ENCODE results near the gene NONO.
"Not testable (repeated sequence)": the region's sequence is repeated elsewhere in the genome, so short reads cannot be mapped to it uniquely, and the experiment has no call there.

The NONO gene

GRCh38 chrX:71283403-71284143, at the start of gene NONO:
Gene NONO (plus strand): TSS chrX:71283635. CDS start chrX:71290638, 7,003 bp downstream.
- peak; percentile 75 to 82 for DNase-seq

- DNase-seq, result no peak
Measured at GRCh38 chrX:71235482-71235881, 48.0 kb upstream of the NONO start.

GRCh38 chrX:71236836-71237235, 46.6 kb upstream of the NONO start:
- no peak for DNase-seq

GRCh38 chrX:71239781-71240180, 43.7 kb upstream of the NONO start:
- no peak for DNase-seq

GRCh38 chrX:71241301-71241700, 42.1 kb upstream of the NONO start:
- no peak for DNase-seq

GRCh38 chrX:71244359-71245128, 38.9 kb upstream of the NONO start:
- DNase-seq, result no peak

- no peak for DNase-seq
Measured at GRCh38 chrX:71245159-71245558, 38.3 kb upstream of the NONO start.

- DNase-seq, result no peak
Measured at GRCh38 chrX:71250841-71251240, 32.6 kb upstream of the NONO start.

GRCh38 chrX:71251466-71251973, 31.9 kb upstream of the NONO start:
- peak; percentile 32 to 52 for DNase-seq

- DNase-seq, result no peak
Measured at GRCh38 chrX:71252221-71252620, 31.2 kb upstream of the NONO start.

- peak; percentile 33 to 41 for DNase-seq
Measured at GRCh38 chrX:71253253-71254091, 30.0 kb upstream of the NONO start.

GRCh38 chrX:71254092-71254963, 29.1 kb upstream of the NONO start, which contains the start of gene ZMYM3:
Gene ZMYM3 (minus strand): TSS chrX:71254140. CDS start chrX:71253255, 885 bp downstream.
- DNase-seq, result peak; percentile 75 to 77

- DNase-seq, result no peak
Measured at GRCh38 chrX:71256051-71256450, 27.4 kb upstream of the NONO start.

- DNase-seq, result no peak
Measured at GRCh38 chrX:71256856-71257255, 26.6 kb upstream of the NONO start.

GRCh38 chrX:71268624-71269023, 14.8 kb upstream of the NONO start:
- DNase-seq, result not testable (repeated sequence)

- DNase-seq, result no peak
Measured at GRCh38 chrX:71269801-71270395, 13.5 kb upstream of the NONO start.

GRCh38 chrX:71272313-71272712, 11.1 kb upstream of the NONO start:
- not testable (repeated sequence) for DNase-seq

- DNase-seq, result not testable (repeated sequence)
Measured at GRCh38 chrX:71281300-71281699, 2.1 kb upstream of the NONO start.

GRCh38 chrX:71282514-71283402, 677 bp upstream of the NONO start:
- peak; percentile 55 to 62 for DNase-seq

- no peak for DNase-seq
Measured at GRCh38 chrX:71285929-71286328, 2.5 kb downstream of the NONO start.
